ENCODE results near the gene APBA1.

APBA1 gene

DNA sequence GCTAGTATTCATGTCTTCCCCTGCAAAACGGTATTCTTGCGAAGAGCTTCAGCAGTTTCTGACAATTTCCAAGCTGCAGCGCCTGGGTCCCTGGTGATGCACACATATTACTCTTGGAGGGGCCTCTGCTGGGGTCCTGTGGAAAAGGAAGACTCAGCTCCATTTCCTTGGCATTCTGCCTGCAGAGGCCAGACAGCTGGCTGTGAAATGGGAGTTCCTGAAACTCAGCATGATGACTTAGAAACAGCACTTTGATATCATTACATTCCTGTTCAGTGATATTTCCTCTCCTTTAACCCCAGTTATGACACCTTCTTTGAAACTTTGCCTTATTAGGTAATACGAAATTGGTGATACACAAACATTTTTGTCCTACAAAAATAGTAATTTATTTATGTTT is 98.5 kb downstream of the APBA1 start:
- DNase-seq = no peak

DNA sequence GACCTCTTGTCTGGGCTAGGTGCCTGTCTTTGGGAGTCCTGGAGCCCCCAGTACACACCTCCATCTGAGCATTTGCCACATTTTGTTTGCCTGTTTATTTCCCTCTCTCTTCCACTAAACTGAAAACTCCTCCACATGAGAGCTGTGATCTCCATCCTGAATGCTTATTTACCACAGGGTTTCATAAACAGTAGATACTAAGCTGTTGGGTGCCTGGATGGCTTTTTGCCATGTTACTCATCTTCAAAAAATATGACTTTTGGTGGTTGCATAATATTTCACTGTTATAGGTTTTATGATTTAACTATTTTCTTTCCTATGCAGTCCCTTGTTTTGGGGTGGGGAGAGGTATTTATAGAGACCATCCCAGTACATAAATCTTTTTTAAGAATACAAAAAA is 99.6 kb downstream of the APBA1 start:
- DNase-seq = no peak

DNA sequence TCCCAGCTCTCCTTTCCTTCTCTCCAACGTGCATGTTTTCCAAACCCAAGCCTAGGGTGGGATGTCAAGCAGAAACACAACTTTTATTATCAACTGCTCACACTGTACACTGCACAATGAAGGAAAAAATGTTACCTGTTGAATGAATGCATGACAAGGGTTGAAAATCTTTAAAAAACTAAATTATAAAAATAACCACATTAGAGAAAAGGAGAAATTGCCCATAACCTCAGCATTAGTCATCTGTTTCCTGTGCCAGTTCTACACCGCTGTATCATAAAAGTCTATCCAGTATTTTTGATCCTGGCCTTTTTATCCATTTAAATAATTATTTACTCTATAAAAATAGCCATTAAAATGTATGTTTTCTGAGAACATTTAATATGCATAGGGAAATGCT is 101.1 kb downstream of the APBA1 start:
- no peak for DNase-seq

DNA sequence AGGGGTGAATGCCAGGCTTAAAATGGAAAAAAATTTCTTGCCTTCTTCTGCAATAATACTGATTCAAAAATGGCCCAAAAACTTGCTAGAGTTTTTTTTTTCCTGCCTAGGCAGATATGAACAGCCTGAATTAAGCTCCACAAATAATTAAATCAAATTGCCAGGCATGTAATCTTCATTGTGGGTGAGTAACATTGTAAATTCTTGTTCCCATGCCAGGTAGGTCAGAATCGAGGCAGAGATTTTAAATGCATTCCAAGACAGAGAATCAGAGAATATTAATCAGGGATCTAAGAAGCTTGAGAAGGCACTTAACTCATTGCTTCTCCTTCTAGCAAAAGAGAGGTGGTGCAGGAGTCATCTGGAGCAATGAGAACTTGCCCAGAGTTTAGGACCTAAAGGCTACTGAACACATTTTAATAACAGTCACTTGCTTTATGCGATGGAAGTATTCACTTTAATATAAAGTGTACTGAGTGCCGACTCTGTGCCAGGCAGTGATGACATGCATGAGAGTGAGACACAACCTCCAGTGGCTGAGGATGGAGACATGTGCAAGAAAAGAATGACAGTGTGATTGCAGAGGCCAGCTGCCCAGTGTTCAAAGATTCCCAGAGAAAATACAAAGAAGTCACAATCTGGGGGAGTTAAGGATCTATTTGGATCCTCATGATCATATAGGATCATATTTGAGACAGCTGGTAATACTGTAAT is 102.3 kb downstream of the APBA1 start:
- no peak for DNase-seq

DNA sequence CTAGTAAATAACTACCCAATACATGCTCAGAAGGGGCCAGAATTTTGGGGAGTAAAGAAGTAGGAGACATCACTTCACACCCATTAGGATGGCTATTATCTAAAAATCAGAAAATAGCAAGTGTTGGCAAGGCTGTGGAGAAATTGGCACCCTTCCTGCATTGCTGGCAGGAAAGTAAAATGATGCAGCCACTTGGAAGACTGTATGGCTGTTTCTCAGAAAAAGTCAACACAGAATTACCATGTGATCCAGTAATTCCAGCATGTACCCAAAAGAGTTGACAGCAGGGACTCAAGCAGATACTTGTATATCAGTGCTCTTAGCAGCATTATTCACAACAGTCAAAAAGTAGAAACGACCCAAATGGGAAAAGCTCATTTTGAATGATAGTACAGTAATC is 107.6 kb downstream of the APBA1 start:
- no peak for DNase-seq

DNA sequence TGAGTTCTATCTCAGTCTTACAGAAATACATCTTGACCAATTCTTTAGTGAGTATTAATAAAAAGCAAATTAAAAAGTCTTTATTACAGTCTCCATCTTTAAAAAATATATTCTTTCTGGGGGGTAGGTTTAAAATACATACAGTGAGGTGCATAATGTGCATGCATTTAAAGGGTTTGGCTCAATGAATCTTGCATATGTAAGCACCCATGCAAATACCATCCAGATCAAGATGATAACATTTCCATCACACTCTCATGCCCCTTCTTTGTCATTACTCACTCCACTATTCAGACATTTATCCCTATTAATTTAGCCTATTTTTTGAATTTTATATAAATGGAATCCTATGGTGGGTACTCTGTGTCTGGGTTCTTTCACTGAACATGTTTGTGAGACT is 113.0 kb downstream of the APBA1 start:
- DNase-seq = no peak

DNA sequence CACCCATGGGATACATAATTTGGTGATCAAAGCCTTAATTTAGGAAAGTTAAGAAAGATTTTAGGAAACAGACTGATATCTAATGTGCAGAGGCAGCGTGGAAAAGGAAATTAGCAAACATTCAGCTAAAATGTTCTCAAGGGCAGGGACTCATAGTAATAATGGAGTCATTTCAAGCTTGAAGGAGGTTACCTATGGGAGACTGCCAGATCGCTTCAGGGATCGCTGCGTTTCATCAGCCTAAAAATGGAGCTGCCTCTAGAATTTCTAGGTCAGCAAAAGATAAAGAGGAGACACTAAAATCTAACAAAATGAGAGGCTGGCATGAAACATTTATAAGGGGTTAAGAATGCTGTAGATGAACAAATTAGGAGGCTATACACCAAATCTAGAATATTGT is 115.5 kb downstream of the APBA1 start:
- DNase-seq = no peak

DNA sequence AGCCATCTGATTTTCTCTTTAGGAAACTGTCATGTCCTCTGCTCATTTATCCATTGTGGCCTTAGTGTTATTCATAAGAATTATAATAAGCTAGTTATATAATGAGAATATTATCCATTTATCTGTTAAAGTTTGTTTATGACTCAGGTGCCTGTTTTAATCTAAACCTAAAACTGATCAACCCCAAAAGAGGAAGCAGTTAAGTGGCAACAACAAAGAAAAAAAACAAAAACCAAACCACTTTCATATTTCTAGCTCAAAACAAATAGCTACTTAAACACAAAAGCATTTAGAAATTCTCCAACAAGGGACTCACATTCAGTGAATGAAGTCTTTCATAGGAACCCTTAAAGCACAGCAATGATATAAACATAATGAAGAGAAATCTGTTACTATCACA is 116.4 kb downstream of the APBA1 start:
- no peak for DNase-seq

DNA sequence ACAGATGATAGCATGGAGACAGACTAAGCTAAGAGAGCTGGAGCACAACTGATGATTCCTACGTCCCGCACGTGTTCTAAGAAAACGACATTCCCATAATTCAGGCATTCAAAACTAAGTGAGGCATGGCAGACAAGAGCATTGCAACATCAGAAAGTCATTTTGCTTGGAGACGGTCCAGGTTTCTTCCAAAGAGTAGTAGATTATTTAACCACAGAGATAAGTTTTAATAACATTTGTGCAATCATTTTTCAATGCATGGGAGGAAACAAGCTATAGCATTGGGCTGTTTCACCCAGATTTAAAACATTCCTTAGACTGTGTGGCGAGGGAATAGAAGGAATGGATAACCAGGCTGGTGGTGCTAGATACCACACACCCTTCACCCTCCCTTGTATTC is 117.2 kb downstream of the APBA1 start:
- no peak for DNase-seq

DNA sequence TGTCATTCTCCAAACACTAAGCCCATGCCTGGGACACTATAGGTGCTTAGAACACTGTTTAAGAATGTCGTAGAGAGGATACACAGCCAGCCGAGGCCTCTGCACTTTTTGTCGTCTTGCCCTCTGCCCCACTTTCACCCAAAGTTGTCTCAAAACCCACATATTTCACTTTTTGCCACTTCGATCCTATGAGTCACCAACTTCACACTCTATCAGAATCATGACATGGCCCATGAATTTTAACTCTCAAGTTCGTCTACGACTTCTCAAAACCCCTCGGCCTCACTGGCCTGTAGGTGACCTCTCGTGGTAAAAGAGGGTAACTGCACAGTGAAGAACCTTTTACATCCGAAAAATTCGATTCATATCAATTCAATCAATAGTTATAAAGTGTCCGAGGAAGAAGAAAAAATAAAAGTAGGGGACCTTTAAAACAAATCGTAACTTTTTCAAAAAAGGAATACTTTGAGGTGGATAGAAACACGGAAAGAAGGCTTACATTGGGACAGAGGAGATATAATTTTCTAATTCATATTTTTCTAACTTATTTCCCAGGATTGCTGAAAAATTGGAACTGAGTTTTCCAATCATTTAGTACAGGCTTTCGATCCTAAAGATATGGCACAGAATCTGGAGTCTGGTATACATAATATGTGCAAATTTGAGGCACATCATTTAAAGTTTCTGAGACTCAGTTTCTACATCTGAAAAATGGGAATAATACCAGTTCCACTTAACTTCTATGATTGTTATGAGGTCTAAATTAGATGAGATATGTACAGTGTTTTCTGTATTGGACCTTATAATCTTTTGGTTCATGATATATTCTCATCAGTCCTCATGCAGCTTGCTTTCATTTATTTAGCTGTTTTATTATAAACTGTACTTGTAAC is 122.6 kb downstream of the APBA1 start:
- no peak for DNase-seq

DNA sequence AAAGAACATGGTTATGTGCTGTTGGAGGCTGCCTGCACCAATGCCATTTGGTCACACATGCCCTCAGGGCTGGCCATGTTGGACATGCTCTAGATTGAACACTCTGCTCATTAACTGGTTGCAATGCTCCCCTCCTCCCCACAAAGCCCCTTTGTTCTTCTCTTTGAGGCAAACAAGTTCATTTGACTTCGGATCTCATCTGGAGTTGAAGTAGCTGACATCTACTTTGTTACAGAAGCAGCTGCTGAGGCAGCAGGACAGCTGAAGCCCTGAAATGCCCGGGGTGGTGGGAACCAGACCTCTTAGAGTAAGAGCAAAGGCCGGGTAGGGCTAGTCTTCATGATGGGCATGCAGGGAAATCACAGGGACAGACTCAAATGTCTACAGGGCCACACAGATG is 123.5 kb downstream of the APBA1 start:
- no peak for DNase-seq

DNA sequence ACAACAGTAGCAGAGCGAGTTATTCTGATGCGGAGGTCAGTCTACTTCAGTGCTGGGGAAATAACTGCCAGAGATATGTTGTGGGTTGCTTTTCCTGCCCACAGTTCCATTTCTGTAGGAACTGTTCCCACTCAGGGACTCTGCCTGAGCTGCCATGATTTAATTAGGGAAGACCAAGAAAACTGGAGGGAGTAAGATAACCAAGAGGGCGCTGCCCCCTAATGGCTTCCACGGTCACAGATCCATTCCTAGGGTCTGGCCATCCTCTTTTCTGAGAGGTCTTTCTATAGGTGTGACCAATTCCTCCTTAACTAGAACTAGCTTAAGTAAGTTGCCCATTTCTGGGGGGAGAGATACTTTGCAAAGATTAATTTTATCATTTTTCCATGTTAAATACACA is 125.9 kb downstream of the APBA1 start:
- no peak for DNase-seq

DNA sequence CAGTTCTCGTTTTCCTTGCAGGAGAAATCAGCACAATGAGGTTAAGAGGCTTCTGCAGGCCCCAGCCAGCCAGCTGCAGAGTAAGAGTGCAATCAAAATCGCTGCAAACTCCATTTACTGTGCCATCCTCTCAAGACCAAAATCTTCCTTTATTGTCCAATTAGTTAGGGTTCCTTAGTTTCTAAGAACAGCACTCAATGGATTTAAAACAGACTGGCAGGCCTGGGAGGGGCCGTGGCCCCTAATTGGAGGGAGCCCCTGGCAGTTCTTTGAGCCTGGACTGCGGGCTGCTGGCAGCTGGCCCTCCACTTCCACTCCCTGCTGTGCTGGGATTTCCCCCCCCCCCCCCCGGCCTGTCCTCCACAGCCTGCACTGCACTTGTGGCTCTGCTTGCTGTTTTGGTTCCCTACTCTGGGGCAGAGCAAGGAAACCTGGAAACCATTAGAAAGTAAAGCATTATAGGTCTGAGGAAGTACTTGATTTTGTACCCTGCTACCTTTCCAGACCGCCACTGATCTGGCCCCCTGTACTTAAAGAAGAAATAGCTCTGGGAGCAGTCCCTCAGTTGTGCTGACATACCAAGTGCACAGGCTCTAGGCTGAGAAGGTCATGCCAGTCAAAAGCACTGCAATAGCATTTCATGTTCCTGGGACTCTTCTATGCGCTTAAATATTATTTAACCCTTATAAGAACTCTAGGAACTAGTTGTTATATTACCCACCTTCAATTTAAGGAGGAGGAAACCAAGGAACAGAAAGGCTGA is 129.0 kb downstream of the APBA1 start:
- DNase-seq = no peak

DNA sequence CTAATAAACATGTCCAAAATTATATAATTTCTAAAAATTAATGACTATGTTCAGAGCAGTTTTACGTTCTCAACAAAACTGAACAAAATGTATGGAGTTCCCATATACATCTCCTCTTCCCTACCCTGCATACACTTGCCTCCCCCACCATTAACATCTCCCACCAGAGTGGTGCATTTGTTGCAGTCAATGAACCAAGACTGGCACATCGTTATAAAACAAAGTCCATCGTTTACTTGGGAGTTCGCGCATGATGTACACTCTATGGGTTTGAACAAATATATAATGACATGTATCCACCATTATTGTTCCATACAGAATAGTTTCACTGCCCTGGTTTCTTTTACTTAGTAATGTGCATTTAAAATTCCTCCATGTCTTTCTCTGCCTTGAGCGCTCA is 130.1 kb downstream of the APBA1 start:
- no peak for DNase-seq

DNA sequence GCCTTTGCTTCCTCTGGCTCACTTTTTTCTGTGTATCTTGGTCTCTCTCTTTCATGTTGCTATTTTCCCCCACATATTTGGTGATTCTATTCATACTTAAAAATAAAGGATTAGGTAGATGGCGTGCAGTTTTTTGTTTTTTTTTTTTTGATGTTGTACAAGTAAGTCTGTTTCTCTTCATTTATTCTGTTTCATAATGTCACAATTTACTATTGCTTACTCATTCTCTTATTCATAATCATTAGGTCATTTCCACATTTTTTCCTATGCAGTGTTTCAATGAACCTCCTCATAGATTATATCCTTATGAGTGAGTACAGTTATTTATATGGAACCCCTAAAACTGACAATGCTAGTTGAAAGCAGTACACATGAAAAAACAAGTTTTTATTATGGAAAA is 136.3 kb downstream of the APBA1 start:
- no peak for DNase-seq

DNA sequence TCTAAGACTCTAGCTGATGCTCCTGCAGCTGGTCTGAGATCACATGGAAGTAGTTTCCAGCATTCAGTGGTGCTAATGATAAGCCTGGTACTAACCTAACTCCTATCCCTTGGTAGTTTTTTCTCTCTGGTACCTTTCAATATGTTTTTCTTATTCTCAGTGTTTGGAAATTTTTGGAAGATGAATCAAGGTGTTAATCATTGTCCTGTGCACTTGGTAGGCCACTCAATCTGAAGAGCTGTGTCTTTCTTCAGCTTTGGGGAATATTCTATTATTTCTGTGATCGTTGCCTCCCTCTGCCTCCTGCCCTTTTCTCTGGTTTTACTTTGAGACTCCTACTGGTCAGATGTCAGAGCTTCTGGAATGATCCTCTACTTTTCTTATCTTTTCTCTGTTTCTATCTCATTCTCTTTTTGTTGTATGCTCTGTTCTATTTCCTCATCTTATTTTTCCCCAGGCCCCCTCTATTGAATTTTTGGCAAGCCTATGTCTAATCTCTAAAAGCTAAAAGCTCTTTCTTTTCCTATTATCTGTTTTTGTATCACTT is 136.8 kb downstream of the APBA1 start:
- no peak for DNase-seq

DNA sequence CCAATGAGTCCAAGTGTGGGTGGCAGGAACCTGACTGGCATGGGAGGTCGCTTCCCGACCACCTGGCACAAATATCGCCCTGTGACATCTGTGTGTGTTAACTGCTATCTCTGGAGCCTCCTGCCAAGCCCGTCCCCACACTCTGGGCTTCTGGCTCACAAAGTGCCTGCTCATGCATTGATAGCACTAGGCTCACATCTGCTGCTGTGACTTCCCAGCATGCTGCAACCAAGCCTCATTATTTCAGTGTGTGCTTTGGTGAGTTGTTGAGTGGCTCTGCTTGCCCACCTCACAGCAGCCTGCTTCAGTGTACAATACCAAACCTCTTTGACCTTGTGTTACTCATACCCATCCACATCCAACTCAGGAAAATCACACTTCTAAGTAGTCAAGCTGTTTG is 139.8 kb downstream of the APBA1 start:
- DNase-seq = no peak

DNA sequence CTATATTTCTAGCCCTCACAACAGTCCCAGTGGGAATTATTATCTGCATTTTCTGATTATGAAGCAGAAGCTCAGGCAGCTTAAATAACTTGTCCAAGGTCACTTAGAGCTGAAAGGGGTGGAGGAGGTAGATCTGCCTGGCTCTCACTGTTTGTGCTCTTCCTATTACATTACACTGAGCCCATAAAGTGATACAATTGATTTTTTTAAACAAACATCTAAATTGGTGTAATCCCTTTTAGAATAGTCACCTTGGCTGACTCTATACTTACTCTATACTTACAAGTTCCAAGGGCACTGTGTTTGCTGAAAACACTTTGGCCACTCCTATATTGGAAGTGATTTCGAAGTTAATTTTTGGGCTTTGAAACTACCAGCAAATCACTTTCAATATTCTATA is 144.7 kb downstream of the APBA1 start:
- no peak for DNase-seq

DNA sequence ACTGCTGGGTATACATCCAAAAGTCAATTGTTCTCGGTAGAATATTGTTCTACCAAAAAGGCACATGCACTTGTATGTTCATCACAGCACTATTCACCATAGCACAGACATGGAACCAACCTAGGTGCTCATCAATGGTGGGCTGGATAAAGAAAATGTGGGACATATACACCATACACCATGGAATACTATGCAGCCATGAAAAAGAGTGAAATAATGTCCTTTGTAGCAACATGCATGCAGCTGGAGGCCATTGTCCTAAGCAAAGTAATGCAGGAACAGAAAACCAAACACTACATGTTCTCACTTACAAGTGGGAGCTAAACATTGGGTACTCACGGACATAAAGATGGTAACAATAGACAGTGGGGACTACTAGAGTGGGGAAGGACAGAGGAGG is 145.5 kb downstream of the APBA1 start:
- DNase-seq = no peak

DNA sequence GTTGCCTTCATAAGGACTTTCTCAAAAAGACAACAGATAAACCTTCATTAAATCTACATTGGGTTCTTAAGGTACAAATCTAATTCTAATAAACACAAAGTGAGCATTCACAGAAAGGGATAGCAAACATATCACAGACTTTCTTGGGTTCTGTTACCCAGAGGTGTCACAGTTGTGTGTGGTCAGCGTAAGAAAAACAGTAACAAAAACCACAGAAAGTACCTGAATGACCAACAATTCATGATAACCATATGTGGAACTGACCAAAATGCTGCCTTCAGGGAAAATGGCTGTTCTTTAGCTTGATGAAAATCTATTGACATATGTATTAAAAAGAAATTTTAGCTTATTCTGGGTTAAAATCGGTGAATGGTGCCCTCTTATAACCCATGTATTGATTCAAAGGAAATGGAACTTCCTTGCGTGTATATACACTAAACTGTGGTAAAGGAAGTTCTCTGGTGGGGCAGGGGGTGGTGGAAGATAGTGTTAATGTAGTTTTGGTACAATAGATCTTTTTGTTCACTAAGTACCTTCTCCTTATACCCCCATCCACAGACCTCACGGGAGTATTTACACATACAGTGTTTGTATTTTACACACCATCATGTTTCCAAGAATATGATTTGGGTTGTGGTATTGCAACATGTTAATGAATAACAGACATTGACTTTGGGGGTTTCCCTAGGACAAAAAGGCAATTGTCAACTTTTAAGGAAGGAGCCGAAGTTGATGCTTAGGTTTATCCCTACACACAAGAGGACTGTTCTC is 152.5 kb downstream of the APBA1 start:
- no peak for DNase-seq

DNA sequence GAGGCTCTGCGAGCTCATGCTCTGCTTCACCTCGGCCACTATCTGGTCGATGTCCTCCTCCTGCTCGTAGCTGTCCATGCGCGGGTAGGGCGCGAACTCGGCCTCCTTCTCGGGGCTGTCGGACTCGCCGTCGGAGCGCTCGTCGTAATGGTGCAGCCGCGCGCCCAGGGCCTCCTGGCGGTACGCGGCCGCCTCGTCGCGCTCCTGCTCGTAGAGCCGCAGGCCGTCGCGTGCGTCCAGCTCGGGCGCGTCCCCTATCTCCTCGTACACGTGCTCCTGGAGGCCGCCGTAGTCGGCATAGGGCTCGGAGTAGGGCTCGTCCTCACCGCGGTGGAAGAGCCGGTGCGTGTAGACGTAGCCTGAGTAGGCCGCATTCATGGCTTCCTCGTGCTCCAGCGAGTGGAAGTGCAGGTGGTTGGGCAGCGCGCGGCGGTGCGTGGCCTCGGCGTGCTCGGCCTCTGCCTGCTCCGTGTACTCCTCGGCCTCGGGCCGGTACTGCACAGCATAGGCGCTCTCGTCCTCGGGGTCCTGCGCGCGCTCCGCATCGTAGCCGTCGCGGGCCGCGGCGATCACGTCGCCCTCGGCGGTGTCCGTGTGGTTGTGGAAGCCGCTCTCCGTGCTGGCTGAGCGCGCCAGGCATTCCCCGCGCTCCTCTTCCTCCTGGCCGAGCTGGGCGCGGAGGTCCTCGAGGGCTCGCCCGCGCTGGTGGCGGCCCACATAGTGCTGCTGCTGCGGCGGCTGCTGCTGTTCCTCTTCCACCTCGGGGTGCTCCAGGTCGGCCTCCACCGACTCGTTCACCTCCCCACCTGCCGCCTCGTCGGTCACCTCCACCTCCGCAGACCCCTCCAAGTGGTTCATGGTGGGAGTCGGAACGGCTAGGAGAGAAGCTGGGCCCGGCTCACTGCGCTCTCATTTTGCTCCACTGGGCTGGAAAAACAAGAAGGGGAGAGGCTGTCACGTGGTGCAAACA is 155.5 kb downstream of the APBA1 start:
- no peak for DNase-seq

Data from stimulated activated CD4-positive, alpha-beta T cell treated with anti-CD3 and anti-CD28 coated beads, Interleukin-12 subunit alpha, Interleukin-12 subunit beta, amount 100 ng/mL, for 4 hours (primary cell).